ENCODE measurements around the gene GALNTL6.

DNA sequence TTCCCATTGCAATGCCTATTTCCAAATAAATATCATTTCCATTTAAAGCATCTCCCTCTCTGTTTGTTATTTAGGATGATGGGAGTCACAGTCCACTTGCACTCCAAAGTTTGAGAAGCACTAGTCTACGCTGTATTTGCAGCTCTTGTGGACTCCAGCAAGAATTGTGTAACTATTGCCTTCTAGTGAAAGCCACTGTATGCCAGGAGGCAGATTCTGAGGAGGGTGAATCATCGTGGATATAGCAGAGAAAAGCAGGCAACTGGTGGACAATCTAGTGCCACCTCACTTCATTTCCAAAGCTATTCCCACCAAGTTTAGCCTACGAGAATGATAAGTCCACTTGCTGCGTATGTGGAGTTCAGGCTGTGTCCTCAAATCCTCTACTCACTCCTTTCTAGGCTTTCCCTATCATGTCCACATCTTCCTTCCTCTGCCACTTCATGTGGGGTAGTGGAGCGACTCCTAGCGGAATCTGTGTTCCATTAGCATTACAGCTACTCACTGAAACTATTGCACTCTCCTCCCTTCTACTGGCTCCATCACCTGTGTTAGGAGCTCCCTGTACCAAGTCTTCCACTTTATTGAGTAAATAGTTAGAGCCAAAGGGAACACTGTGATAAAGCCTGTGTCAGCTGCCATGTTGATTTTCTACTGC lies 853.6 kb downstream of the GALNTL6 start:
- no peak for TF ChIP-seq POLR2A (IDR thresholded peaks at IDR 0.05; ENCODE audit: low read length)
- no peak for TF ChIP-seq GATA1 (IDR thresholded peaks at IDR 0.05; ENCODE audit: low read depth, low read length)
